Measurements from ENCODE around the gene MATN4.

The MATN4 gene

DNA sequence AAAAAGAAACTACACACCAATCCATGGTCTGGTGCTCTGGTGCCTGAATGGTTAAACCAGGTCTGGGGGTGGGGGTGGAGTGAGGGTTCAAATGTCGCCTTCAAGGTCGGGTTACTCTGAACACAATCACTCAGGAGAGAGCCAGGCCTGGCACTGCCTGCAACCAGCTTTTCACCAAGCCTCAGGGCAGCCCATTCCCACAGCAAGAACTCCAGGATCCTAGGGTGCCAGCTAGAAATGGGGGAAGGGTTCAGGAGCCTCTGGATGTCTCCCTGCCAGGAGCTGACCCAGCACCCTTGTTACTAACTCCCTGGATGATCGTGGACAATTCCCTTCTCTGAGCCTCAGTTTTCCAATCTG, 33.5 kb upstream of the MATN4 start:
- DNase-seq (ENCODE audit: low spot score) = no peak

DNA sequence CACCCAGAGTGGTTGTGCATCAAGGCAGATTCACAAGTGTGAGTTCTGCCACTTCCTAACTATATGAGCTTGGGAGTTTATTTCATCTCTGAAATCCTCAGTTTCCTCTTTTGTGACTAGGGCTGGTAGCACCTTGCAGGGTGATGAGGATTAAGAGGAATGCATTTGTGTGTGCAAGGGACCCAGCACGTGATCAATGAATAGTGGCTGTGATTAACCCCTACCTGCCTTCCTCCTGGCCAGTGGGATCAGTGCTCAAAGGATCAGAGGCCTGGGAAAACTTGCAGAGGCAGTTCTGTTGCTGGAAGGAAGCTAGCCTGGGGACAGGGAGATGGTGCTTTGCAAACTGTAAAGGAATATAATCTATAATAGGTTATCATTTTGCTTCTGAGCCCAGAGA, 32.9 kb upstream of the MATN4 start:
- DNase-seq (ENCODE audit: low spot score) = no peak

DNA sequence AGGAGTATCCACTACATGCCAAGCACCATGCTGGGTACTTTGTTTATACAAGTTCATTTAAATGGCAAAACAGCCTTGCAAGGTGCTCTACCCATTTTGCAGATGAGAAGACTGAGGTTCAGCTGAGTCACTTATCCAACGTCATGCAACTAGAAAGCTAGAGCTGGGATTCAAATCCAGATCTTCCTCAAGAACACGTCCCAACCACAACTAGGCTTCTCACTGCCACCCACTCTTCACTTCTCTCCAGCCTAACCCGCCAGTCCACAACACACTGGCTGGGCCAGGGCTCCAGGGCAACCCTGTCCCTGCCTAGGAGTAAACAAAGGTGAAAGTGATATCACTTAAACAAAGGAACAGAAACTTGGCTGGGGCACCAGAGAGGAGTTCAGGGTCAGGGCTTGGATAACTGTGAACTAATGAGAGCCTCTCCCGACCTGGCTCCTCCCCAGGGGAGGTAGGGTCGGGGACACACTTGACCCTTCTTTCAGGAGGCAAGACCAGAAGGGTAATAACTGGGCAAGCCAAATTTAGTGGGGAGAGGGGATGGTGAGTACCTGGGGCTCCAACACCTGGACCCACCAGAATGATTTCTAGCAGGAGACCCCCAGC, 32.2 kb upstream of the MATN4 start:
- no peak for DNase-seq (ENCODE audit: low spot score)

DNA sequence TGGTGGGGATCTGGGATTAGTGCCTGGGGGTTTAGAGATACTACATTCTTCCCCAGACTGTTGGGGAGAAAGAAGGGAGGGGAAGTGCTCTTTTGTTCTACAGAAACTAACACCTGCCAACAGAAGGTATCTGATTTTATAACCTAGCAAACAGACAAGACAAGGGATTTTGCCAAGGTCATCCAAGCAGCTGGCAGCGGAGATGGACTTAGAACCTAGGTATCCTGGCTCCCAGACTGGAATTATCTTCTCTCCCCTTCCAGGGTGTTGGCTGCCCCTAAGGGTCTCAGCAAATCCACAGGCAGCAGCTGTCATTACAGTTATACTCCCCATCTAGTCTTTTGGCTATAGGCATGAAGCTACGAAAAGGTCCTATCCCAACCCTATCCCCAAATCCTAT, 31.7 kb upstream of the MATN4 start:
- DNase-seq (ENCODE audit: low spot score) = no peak

DNA sequence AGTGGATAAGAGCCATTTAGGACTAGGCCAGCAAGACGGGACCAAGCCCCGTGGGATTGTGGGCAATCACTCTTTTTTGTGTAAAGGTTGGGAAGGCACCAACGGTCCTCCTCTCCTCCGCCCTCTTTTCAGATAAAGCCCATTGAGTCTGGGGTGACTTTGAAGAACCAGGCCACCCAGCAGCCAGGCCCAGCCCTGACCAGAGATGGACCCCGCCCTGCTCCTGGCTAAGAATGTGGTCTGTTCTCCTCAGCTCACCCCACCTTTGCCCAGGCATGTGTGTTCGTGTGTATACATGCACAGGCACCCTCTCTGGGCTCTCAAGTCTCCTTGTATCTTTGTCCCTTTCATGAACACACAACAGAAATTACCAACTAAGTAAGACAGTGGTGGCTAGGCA, 31.0 kb upstream of the MATN4 start:
- no peak for DNase-seq (ENCODE audit: low spot score)

DNA sequence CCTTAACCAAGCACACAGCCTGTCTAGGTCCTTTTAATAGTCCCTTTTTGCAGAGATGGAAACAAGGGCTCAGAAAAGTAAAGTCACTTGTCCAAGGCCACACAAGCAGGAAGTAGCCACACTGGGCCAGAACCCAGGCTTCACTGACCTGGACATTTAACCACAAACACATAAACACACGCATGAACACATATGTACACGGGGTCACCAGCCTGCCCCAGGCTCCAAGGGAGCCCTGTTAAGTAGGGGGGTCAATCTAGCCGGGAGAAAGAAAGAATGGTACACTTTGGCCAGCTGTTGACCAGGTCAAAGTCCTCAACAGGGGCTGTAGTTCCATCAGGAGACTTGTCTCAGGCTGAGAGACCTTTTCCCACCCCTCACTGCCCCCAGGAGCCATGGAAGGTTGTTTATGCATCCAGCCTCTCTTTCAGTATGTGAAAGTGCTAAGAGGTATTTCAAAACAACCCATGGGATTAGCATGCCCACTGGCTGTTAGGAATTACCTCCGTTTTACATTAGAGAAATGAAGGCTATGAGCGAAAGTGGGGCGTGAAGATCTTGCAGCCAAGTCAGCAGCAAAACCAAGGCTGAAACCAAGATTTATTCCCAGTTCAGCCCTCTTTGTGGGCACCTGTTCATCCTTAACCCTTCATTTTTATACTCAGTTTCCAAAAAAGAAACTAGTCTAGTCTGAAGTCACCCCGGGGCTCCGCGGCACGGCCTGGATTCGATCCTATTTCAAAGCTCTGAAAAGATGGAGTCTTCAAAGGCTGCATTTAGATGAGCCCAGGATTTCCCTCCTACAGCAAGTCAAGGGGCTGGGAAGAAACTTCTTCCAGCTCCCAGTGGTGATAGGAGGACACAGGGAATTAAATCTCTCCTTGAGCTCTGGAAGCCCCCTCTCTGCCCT, 30.3 kb upstream of the MATN4 start:
- no peak for DNase-seq (ENCODE audit: low spot score)

DNA sequence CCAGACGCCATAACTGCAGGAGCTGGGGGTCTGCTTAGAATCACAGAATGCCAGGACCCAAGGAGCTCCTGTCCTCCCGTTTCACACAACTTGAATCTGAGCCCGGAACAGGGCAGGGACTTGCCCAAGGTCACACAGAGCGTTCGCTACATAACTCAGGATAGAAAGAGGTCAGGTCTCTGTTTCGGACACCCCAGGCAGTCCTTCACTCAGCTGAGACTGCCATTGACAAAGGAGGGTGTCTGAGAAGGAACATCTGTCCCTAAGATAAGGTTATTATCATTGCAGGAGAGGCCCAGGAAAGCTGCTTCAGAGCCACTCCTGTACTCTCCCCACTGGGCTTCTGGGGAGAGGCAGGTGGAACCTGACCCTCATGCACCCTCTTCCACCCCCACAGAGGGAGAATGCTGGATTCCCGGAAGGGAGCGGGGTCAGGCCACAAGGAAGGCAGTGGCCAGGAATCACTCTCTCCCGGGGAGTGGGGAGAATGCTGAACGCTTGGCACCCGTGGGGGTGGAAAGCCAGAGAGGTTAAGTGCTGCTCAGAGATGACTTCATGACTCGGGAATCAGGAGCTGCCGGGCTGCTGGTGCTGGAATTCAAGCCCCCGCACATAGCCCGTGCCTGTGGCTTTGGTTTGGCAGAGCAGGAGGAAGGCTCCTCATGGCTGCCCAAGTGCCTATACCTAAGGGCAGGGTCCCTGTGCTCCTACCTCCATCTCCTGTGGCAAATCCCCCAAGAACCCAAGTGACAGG, 29.4 kb upstream of the MATN4 start:
- no peak for DNase-seq (ENCODE audit: low spot score)

DNA sequence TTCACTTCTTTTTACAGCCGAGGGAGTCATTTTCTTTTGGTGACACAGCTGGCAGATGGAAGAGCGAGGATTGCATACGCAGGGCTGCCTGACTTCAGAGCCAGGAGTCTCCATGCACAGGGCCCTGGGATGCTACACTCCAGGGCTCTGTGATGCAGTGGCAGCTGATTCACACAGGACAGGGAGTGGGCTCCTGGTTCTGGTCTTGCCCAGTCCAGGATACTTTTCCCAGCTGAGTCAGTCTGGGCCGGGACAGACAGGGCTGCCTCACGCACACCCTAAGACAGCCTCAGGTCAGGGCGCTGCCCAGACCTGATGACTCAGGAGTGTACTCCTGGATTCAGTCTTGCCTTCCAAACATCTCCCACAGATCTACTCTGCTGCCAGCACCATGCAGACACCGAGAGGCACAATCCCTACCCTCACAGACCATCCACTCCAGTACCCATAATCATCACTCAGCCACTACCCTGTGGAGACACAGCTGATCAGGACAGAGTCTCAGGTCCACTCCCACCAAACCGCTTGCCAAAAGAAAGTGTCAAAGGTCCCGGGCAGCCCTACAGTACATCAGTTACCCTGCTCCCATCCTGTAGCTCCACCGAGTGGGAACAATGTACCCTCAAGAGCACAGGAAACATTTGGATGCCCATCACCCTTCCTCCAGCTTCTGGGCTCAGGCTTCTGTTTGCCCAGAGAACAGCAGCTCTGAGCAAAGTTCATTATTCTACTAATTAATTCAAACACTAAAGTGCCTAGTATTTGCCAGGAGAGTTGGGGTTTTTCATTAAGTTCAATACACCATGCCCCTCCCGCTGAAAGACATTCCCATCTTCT, 28.6 kb upstream of the MATN4 start:
- DNase-seq (ENCODE audit: low spot score) = no peak

DNA sequence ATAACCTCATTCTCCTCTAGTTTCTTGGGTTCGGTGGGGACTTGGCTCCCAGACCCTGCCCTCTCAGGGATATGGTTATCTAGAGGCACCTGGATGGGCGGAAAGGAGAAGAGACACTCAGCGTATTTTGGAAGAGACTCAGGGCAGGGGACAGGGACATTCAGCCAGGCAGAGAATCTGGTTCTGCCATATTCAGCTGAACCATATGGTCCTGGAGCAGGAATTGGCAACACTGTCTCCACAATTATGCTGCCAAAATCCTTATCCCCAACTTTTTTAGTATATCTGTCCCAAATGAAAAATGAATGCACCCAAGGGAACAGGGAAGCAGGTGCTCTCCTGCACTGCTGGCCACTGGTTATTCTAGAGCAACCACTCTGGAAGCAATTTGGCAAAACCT, 22.4 kb upstream of the MATN4 start:
- DNase-seq (ENCODE audit: low spot score) = no peak

DNA sequence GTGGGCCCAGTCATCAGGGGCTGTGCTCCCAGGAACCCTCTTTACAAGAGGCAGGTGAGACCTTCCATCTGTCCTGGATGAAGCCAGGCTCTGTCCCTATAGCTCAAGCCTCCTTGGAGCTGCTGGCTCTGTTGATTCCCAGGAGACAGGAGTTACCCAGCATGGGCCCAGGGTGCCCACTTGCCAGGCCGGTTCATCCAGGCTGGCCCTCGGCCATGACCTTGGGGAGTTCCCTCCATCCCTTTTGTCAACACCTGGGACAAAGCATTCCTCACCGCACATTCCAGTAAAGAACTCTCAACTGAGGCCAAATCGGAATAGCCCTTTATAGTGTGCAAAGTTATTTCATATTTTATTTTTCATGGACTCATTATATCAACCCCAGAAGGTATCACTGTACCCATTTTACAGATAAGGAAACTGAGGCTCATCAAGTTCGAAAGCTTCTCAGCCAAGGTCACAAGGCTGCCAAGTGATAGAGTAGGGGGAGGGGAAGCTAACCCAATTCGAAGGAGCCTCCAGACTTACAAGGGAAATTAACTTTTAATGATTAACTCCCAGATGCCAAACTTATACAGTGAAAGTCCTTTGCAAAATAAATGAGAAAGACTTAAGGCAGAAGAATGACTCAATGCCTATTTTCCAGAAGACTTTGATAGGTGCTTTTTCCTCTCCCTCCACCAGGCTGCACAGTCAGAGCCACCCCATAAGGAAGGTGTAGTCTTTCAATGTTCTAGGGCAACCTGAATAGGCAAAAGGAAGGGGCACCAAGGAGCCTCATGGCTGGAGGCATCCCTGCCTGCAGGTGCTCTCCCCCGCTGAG, 21.6 kb upstream of the MATN4 start:
- no peak for DNase-seq (ENCODE audit: low spot score)

DNA sequence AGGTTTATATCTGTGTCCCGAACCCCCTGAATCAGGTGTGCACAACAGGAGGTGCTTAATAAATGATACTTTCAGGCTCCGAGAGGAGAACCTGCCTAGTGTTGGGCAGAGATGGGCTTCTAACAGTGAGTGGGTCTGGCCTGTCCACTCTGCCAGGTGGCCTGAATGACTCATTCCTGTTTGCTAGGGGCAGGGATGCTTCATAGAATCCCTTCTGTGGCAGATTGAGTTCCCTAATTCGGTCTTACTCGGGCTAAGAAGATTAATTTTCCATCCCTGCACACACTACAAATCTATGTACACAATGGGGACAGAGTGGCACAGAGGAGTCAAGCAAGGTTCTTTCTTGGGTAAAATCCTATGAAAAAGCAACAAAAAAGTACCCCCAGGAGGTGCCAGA, 20.4 kb upstream of the MATN4 start:
- peak; percentile 59 for DNase-seq (ENCODE audit: low spot score)

DNA sequence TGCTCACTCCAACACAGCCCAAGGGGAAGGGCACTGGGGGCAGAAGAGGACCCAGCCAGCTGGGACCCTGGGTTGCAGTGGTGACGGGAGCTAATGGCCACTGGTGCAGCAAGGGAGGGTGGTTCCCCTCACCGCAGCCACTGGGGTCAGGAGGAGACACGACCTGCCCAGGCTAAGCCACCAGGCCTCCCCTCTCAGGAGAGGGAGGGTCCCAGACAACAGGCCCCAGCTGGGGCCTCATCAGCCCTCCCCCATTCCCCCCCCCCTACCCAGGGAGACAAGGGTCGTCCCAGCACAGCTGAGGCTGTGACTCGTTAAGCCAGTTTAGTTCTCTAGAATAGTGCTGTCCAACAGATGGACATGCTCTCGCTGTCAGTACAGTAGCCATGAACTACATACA, 17.3 kb upstream of the MATN4 start:
- DNase-seq (ENCODE audit: low spot score) = no peak

DNA sequence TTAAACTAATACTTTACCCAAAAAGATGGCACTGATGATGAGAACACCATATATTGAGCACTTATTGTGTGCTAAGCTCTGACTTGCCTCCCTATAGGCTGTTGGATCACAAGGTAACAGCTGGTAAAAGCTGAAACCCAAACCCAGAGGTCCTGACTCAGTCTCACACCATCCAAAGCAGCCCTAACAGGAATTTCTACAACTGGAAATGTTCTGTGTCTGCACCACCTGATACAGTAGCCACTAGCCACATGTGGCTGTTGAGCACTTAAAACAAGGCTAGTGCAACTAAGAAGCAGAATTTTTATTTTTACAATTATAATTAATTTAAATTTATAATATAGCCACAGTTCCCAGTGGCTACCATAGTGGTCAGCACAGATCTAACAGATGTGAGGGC, 15.6 kb upstream of the MATN4 start:
- DNase-seq (ENCODE audit: low spot score) = no peak

DNA sequence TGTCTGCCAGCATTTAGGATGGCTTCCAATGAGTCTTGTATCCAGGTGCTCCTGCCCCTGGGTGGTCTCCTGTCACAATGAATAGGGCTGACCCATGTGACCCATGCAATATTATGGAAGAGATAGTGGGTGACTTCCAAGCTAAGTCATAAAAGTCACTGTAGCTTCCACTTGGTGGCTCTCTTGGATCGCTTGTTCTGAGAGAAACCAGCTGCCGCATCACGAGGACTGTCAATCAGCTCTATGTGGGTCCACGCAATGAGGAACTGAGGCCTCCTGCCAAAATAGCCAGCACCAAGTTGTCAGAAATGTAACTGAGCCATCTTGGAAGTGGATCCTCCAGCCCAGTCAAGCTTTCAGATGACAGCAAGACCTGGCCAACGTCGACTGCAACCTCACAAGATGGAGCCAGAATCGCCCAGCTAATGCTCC, 14.9 kb upstream of the MATN4 start:
- peak; percentile 69 for DNase-seq (ENCODE audit: low spot score)

DNA sequence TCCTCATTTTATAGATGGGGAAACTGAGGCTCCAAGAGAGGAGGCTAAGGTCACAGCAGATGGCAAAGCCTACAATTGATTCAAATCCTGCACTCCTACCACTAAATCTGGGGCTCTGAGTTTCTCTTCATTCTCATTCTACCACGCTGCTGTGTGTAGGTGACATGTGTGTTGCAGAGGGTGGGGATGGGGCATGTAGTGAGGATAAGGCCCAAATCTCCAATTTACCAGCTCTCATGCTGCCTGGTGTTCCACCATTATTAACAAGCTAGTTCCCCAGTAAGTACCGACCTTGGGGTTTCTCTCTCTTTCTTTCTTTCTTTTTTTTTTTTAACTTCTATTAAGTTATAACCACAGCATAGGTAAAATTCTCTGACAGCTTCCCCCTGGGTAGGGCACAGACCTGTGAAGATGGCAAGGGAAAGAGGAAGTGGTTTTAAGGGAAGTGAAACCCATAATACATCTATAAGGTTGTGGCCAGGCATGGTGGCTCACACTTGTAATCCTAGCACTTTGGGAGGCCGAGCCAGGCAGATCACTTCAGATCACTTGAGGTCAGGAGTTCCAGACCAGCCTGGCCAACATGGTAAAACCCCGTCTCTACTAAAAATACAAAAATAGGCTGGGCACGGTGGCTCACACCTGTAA, 13.0 kb upstream of the MATN4 start:
- DNase-seq (ENCODE audit: low spot score) = no peak

DNA sequence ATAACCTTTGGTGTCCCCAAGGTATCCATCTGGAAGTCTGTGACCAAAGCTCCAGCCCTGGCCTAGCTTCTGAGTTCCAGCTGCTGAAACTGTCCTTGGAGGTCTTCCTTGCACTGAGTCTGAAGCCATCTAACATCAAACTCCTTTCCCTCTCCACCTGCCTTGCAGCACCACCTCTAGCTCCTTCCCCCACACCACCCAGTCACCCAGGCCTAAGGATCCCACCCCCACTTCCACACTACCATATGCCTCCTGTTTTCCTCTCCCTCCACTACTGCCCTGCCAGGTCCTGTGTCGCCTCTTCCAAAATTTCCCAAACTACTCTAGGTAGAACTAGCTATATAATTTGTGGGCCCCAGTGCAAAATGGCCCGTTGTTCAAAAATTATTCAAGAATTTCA, 10.8 kb upstream of the MATN4 start:
- DNase-seq (ENCODE audit: low spot score) = no peak

DNA sequence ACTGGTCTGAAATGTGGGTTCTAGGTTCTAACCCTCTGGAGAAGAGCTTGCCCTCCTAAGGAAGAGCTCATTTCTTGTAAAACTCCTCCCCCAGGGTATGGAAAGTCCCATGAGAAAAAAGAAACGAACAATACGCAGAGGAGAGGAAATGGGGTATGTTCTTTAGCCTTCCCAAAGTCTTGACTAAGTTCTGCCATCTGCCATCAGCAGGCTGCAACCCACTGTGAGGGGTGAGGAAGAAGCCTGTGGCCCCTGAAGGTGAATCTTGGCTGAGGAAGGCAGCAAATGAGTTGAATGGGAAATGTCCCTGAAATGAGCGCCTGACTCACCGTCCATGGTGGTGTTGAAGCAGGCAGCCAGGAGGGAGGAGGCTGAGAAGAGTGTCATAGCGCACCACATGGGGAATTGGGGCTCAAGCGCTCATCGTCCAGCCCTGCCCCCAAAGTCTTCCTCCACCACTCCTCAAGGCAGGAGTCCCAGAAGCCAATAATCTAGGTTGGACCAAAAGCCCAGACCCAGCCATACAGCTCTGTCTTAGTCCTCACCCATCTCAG, 10.4 kb upstream of the MATN4 start:
- no peak for DNase-seq (ENCODE audit: low spot score)

DNA sequence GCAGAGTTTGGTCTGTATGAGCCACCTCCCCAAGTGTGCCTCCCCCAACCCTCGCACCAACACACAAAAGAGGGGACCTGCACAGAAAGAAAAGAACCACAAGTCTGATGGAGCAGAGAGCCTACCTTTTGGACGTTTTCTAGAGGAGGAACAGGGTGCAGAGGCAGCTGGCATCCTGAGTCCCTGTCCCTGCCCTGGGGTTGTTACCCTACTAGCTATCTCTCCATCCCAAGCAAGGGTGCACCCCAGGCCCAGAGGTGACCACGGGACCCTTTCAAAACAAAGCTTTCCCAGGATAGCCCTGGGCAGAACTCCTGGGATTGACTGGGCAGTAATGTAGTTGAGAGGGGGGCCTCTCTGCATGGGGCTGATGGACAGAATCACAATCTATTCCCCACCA, 9.7 kb upstream of the MATN4 start:
- DNase-seq (ENCODE audit: low spot score) = no peak

DNA sequence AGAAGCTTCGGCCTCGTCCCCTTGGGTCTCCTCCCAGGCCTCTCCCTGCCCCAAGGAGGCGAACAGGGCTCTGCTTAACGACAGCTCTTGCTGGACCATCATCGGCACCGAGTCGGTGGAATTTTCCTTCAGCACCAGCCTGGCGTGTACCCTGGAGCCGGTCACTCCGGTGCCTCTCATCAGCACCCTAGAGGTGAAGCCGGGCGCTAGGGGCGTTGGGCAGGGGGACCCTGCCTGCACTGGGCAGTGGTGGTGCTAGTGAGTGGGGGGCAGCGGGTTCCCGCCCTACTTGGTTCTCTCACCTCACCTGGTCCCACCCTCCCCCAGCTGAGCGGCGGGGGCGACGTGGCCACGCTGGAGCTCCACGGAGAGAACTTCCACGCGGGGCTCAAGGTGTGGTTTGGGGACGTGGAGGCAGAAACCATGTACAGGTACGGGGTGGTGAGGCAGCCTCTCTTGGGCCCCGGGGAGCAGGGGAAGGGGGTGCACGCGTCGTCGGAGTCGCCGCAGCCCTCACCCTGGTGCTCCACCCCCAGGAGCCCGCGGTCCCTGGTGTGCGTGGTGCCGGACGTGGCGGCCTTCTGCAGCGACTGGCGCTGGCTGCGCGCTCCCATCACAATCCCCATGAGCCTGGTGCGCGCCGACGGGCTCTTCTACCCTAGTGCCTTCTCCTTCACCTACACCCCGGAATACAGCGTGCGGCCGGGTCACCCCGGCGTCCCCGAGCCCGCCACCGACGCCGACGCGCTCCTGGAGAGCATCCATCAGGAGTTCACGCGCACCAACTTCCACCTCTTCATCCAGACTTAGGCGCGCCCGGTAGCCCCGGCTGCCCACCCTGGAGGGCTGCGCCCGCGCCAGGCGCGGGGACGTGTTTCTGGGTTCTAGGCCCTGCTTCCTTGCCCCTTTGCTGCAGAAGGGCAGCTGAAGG, 8.3 kb upstream of the MATN4 start:
- DNase-seq (ENCODE audit: low spot score) = no peak

Data from D341Med (cell line).